ENCODE data around the gene TBC1D16. TPM values are rescaled to one million over a fixed set of nuclear protein-coding genes. Genes with fewer than 3 reads are reported as not detected.

Gene TBC1D16
- total RNA-seq, 2 experiments from 2014 or later: 0.38 to 0.74 TPM

DNA sequence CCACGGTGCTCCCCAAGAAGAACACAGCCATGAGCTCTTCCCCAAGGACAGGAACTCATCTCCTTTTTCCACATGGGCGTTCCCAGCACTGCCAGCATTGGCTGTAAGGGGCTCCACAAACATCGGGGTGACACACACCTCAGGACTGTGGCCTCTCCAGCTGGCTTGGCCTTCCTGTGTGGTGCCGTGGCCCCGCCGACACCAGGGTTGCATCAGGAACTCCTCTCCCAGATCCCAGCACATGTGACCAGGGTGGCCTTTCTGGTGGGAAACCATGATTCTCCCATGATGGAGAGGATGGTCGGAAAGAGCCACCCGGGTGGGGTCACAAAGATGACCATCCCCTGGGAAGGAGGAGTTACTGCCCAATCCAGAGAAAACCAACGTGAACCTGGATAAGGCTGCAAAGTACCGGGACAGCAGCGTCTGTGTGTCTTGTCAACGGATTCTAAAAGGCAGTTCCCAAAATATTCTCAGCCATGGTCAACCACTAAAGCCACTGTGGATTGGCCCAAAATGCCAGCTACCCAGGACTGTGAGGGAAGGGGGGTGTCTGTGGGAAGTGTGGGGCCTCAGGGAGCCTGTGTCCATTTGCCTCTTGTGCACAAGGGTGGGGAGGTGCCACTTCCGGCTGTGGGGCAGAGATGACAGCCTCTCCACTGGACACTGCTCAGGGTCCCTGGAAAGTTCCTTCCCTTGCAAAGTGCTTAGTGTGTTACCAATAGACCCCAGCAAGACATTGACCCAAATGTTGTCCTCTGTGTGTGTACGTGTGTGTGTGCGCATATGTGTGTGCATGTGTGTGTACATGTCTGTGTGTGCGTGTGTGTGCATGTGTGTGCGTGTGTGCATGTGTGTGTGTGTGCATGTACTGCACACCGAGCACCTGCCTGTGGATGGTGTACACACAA, 118.4 kb downstream of the TBC1D16 start:
- intact Hi-C loops (cut with micrococcal nuclease; ENCODE audit: unreplicated experiment): loop anchor here (2.0 kb wide), 1 partner anchor 128 kb away; no protein-coding TSS in a partner anchor
- CTCF ChIA-PET (ENCODE audit: unreplicated experiment): interaction anchor here (1.0 kb wide), 1 partner anchor 14 kb away, joined by 3 read pairs; no protein-coding TSS in a partner anchor
- no peaks in the 10 kb centered on the region for H4K20me1 ChIP-seq (ENCODE audit: insufficient read depth, low read length)
- no peaks in the 10 kb centered on the region for H3K36me3 ChIP-seq (ENCODE audit: insufficient read depth, low read length)
- no peaks in the 10 kb centered on the region for H3K79me2 ChIP-seq (ENCODE audit: insufficient read depth, low read depth, low read length)
- BruUV-seq (replicated peaks): no TSS peak
- no peaks in the 10 kb centered on the region for H3K4me1 ChIP-seq (ENCODE audit: insufficient read depth, low read length, poor library complexity, severe bottlenecking)
- no peak overlapping the region for H3K4me3 ChIP-seq (ENCODE audit: low read depth, low read length, poor library complexity, severe bottlenecking)
- H3K4me2 ChIP-seq (ENCODE audit: low read length): no peak overlapping the region
- H2AFZ ChIP-seq (ENCODE audit: low read length): no peak overlapping the region
- no peak overlapping the region for H3K27ac ChIP-seq (ENCODE audit: low read depth, low read length, poor library complexity, severe bottlenecking)
- H3K9me2 ChIP-seq (ENCODE audit: insufficient read depth, low read length): no peaks in the 10 kb centered on the region
- no peaks in the 10 kb centered on the region for H3K9me3 ChIP-seq (ENCODE audit: low read length)
- POLR2A ChIA-PET: interaction anchor here (0.6 kb wide), 1 partner anchor 369 kb away, joined by 4 read pairs; no protein-coding TSS in a partner anchor
- DNase-seq (ENCODE audit: low spot score): no peak
- TF ChIP-seq, protein P1, sequence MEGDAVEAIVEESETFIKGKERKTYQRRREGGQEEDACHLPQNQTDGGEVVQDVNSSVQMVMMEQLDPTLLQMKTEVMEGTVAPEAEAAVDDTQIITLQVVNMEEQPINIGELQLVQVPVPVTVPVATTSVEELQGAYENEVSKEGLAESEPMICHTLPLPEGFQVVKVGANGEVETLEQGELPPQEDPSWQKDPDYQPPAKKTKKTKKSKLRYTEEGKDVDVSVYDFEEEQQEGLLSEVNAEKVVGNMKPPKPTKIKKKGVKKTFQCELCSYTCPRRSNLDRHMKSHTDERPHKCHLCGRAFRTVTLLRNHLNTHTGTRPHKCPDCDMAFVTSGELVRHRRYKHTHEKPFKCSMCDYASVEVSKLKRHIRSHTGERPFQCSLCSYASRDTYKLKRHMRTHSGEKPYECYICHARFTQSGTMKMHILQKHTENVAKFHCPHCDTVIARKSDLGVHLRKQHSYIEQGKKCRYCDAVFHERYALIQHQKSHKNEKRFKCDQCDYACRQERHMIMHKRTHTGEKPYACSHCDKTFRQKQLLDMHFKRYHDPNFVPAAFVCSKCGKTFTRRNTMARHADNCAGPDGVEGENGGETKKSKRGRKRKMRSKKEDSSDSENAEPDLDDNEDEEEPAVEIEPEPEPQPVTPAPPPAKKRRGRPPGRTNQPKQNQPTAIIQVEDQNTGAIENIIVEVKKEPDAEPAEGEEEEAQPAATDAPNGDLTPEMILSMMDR (conservative IDR thresholded peaks at IDR 0.05; ENCODE audit: low read length): no peak
- no peak for TF ChIP-seq EZH2phosphoT487 (IDR thresholded peaks at IDR 0.05; ENCODE audit: borderline replicate concordance, low read depth, low read length)

DNA sequence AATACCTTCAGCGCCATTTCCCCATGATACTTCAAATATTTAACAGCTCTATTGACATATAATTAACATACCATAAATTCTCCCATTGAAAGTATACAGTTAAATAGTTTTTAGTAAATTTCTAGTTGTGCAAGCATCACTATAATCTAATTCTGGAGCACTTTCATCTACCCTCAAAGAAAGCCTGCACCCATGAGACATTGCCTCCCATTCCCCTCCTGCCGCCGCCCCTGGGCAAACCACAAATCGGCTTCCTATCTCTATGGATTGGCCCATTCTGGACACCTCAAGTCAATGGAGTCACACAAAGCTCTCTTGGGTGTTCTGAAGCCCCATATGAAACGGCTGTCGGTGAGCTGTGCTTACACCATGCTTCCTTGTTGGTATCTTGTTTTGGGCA, 119.2 kb downstream of the TBC1D16 start:
- Histone ChIP-seq H3K9me2 (ENCODE audit: insufficient read depth, low read length) (no peaks in the 10 kb centered on the region), H3K27ac (ENCODE audit: low read depth, low read length, poor library complexity, severe bottlenecking) (no peak overlapping the region), H3K4me2 (ENCODE audit: low read length) (no peak overlapping the region), H3K4me1 (ENCODE audit: insufficient read depth, low read length, poor library complexity, severe bottlenecking) (no peaks in the 10 kb centered on the region), H2AFZ (ENCODE audit: low read length) (no peak overlapping the region), H3K79me2 (ENCODE audit: insufficient read depth, low read depth, low read length) (no peaks in the 10 kb centered on the region), H3K36me3 (ENCODE audit: insufficient read depth, low read length) (no peaks in the 10 kb centered on the region), H4K20me1 (ENCODE audit: insufficient read depth, low read length) (no peaks in the 10 kb centered on the region), H3K4me3 (ENCODE audit: low read depth, low read length, poor library complexity, severe bottlenecking) (no peak overlapping the region), H3K9me3 (ENCODE audit: low read length) (no peaks in the 10 kb centered on the region)
- DNase-seq (ENCODE audit: low spot score): no peak
- ChIA-PET CTCF (ENCODE audit: unreplicated experiment) (interaction anchor here (1.0 kb wide), 1 partner anchor 15 kb away, joined by 3 read pairs; no protein-coding TSS in a partner anchor), POLR2A (interaction anchor here (0.6 kb wide), 1 partner anchor 369 kb away, joined by 4 read pairs; no protein-coding TSS in a partner anchor)
- no peak for TF ChIP-seq EZH2phosphoT487 (IDR thresholded peaks at IDR 0.05; ENCODE audit: borderline replicate concordance, low read depth, low read length)
- TF ChIP-seq, protein P1 (conservative IDR thresholded peaks at IDR 0.05; ENCODE audit: low read length): peak; percentile 5; the same call in 1 of the 2 replicates
- no TSS peak for BruUV-seq (replicated peaks)
- intact Hi-C loops (cut with micrococcal nuclease; ENCODE audit: unreplicated experiment): loop anchor here (2.0 kb wide), 1 partner anchor 128 kb away; no protein-coding TSS in a partner anchor

Measured in OCI-LY7 (cell line).